PC-9 (cell line): ENCODE data around the gene CIT. TPM values are rescaled to one million over a fixed set of nuclear protein-coding genes. Genes with fewer than 3 reads are reported as not detected.

Source experiments
- BruUV-seq: library from RNA; stranded (reverse); fragments of 400-500 nt; replicated peaks from 2 replicates; lab custom pipeline; 2021; lab: Mats Ljungman, UMichigan
- CTCF ChIA-PET: fragments of 300-600 bp; sonication (Branson Sonifier 250); formaldehyde crosslinking; loops from one replicate; lab custom pipeline; 2022; ENCODE audit warnings: antibody characterized with exemption; lab: Charles Lee
- POLR2A ChIA-PET: fragments of 300-600 bp; sonication (Branson Sonifier 250); formaldehyde crosslinking; loops from one replicate; lab custom pipeline; 2022; ENCODE audit warnings: antibody characterized with exemption; ENCODE audit not compliant: unreplicated experiment; lab: Charles Lee
- DNase-seq, 2 experiments: peaks; one replicate each; pipeline versions ENCODE4 v3.0.0 to v3.0.0-alpha.2; 2015 to 2022; ENCODE audit warnings: mixed read lengths in 1 of 2
- H2AFZ ChIP-seq: fragments of 200-600 bp; sonication (generic); 2 replicates; pipeline ENCODE4 v1.8.1; 2017; ENCODE audit warnings: antibody characterized with exemption
- H3F3A ChIP-seq: fragments of 200-600 bp; sonication (generic); 2 replicates; pipeline ENCODE4 v1.8.1; 2017; ENCODE audit warnings: antibody characterized with exemption, mild to moderate bottlenecking, low read depth; ENCODE audit not compliant: insufficient read depth
- H3K27ac ChIP-seq: fragments of 200-600 bp; sonication (generic); 2 replicates; pipeline ENCODE4 v1.6.1; 2016; ENCODE audit warnings: mixed run types
- H3K27me3 ChIP-seq: fragments of 200-600 bp; sonication (generic); 2 replicates; pipeline ENCODE4 v1.6.1; 2016; ENCODE audit warnings: low read depth, mixed run types; ENCODE audit not compliant: insufficient read depth
- H3K36me3 ChIP-seq: fragments of 200-600 bp; sonication (generic); 2 replicates; pipeline ENCODE4 v1.6.1; 2016; ENCODE audit warnings: low read depth, mixed run types
- H3K4me1 ChIP-seq: fragments of 200-600 bp; sonication (generic); replicated peaks from 2 replicates; pipeline ENCODE4 v1.6.1; 2016; ENCODE audit warnings: mixed run types; ENCODE audit not compliant: insufficient read depth
- H3K4me2 ChIP-seq: fragments of 200-600 bp; sonication (generic); 2 replicates; pipeline ENCODE4 v1.6.1; 2017; ENCODE audit warnings: mixed run types
- H3K4me3 ChIP-seq: fragments of 200-600 bp; sonication (generic); 2 replicates; pipeline ENCODE4 v1.6.1; 2016; ENCODE audit warnings: mixed run types
- H3K79me2 ChIP-seq: fragments of 200-600 bp; sonication (generic); 2 replicates; pipeline ENCODE4 v1.6.1; 2017; ENCODE audit warnings: low read depth, mixed run types
- H3K9me2 ChIP-seq: fragments of 200-600 bp; sonication (generic); 2 replicates; pipeline ENCODE4 v1.8.1; 2017; ENCODE audit warnings: mild to moderate bottlenecking; ENCODE audit not compliant: insufficient read depth
- H3K9me3 ChIP-seq: fragments of 200-600 bp; sonication (generic); 2 replicates; pipeline ENCODE4 v1.8.1; 2016; ENCODE audit warnings: low read depth; ENCODE audit not compliant: insufficient read depth
- H4K20me1 ChIP-seq: fragments of 200-600 bp; sonication (generic); 2 replicates; pipeline ENCODE4 v1.8.1; 2017; ENCODE audit not compliant: insufficient read depth
- EZH2 ChIP-seq: fragments of 200-600 bp; sonication (generic); IDR thresholded peaks from 2 replicates; pipeline ENCODE4 v1.8.0; 2017; ENCODE audit warnings: antibody characterized with exemption, low read depth
- intact Hi-C: fragments of 100-400 bp; cut with micrococcal nuclease; formaldehyde crosslinking; loops from one replicate; pipeline ENCODE4 v1.10.0; 2022; ENCODE audit not compliant: unreplicated experiment
- total RNA-seq: library from RNA; stranded (reverse); gene quantifications from 2 replicates; pipeline ENCODE4 v1.2.3, GENCODE V29; 2021
- TF ChIP-seq, protein P1 (sequence below): fragments of 200-600 bp; sonication (generic); conservative IDR thresholded peaks from 2 replicates; pipeline ENCODE4 v1.6.1; 2017; ENCODE audit warnings: mixed run types, antibody characterized with exemption, mild to moderate bottlenecking, moderate library complexity

Gene CIT
- total RNA-seq, 1 experiment from 2014 or later = 81.8 TPM

DNA sequence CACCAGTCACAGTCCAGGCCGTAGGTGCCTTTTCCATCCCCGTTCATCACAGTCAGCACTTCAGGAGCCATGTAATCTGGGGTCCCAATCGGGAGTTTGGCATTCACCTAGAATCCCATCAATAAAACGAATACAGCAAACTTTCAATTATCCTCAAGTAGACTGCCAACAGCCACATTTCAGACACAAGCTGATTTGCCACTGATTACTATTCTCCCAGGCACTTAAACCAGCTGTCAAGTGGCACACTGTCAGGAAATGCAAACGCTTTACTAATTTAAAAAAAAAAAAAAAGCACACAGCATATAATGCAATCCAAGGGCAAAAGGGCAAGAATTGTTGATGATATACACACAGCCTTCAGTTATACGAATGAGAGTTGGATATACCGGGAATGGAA lies 51.9 kb downstream of the CIT start:
- Histone ChIP-seq H3K27me3 (no peaks in the 10 kb centered on the region), H4K20me1 (no peaks in the 10 kb centered on the region), H3K36me3 (no peaks in the 10 kb centered on the region), H3K4me1 (no peaks in the 10 kb centered on the region), H2AFZ (no peak overlapping the region), H3K79me2 (no peaks in the 10 kb centered on the region), H3K9me3 (no peaks in the 10 kb centered on the region), H3K9me2 (no peaks in the 10 kb centered on the region), H3K4me3 (no peak overlapping the region), H3K27ac (no peak overlapping the region), H3F3A (no peaks in the 10 kb centered on the region), H3K4me2 (no peak overlapping the region)
- TF ChIP-seq, protein P1, sequence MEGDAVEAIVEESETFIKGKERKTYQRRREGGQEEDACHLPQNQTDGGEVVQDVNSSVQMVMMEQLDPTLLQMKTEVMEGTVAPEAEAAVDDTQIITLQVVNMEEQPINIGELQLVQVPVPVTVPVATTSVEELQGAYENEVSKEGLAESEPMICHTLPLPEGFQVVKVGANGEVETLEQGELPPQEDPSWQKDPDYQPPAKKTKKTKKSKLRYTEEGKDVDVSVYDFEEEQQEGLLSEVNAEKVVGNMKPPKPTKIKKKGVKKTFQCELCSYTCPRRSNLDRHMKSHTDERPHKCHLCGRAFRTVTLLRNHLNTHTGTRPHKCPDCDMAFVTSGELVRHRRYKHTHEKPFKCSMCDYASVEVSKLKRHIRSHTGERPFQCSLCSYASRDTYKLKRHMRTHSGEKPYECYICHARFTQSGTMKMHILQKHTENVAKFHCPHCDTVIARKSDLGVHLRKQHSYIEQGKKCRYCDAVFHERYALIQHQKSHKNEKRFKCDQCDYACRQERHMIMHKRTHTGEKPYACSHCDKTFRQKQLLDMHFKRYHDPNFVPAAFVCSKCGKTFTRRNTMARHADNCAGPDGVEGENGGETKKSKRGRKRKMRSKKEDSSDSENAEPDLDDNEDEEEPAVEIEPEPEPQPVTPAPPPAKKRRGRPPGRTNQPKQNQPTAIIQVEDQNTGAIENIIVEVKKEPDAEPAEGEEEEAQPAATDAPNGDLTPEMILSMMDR = no peak
- no peak for TF ChIP-seq EZH2
- intact Hi-C loops = no loop called here
- no TSS peak for BruUV-seq
- ChIA-PET POLR2A (no interaction called here), CTCF (no interaction called here)
- no peak for DNase-seq

DNA sequence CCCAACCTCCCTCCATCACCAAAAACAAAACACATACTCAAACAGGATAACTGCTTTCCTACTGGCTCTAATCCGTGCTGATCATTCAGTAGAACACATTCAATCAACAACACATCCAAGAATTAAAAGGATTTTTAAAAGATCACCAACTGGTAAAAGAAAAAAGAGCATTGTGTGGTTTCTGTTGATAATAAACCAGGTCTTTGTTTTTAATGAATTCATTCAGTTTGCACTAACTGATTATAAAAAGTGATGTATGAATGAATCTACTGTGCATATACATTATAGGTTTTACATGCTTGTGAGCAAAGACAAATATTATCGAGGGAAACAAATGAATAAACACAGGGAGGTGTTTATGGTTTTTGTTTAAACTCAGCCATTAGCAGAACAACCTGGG lies 55.1 kb downstream of the CIT start:
- Histone ChIP-seq H3F3A (no peaks in the 10 kb centered on the region), H3K27ac (no peak overlapping the region), H3K4me1 (no peaks in the 10 kb centered on the region), H3K27me3 (no peaks in the 10 kb centered on the region), H3K36me3 (no peaks in the 10 kb centered on the region), H3K9me3 (no peaks in the 10 kb centered on the region), H3K4me2 (no peak overlapping the region), H3K9me2 (no peaks in the 10 kb centered on the region), H2AFZ (no peak overlapping the region), H3K4me3 (no peak overlapping the region), H3K79me2 (no peaks in the 10 kb centered on the region), H4K20me1 (no peaks in the 10 kb centered on the region)
- CTCF ChIA-PET = no interaction called here
- intact Hi-C loops = no loop called here
- DNase-seq = no peak
- POLR2A ChIA-PET = no interaction called here
- BruUV-seq = no TSS peak
- TF ChIP-seq, protein P1 = no peak
- no peak for TF ChIP-seq EZH2

DNA sequence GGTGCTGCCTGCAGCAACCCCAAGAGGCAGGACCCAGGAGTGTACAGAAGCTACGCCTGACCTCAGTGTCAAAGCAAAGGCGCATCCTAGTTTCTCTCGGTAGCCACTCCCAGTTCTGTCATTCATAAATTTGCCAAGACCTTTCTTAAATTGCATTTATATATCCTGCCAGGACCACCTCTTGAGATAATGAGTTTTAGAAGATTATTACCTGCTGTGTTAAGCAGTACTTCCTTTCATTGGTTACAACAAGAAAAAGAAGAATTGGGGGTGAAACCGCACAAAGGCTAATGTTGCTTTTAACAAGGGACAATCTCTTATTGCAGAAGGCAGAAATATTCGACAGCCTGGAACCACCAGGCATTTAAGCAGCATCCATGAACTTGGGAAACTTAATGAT lies 57.8 kb downstream of the CIT start:
- H3K36me3 ChIP-seq = no peaks in the 10 kb centered on the region
- no peaks in the 10 kb centered on the region for H3F3A ChIP-seq
- H3K27me3 ChIP-seq = no peaks in the 10 kb centered on the region
- intact Hi-C loops = no loop called here
- H3K4me2 ChIP-seq = no peak overlapping the region
- no peaks in the 10 kb centered on the region for H3K9me3 ChIP-seq
- no peaks in the 10 kb centered on the region for H4K20me1 ChIP-seq
- H3K9me2 ChIP-seq = no peaks in the 10 kb centered on the region
- ChIA-PET CTCF (no interaction called here), POLR2A (no interaction called here)
- no peak overlapping the region for H2AFZ ChIP-seq
- BruUV-seq = no TSS peak
- no peaks in the 10 kb centered on the region for H3K79me2 ChIP-seq
- DNase-seq = no peak
- H3K4me3 ChIP-seq = no peak overlapping the region
- no peaks in the 10 kb centered on the region for H3K4me1 ChIP-seq
- no peak overlapping the region for H3K27ac ChIP-seq
- TF ChIP-seq, protein P1 = no peak
- no peak for TF ChIP-seq EZH2
